ENCODE measurements around the gene JAG1. TPM values are rescaled to one million over a fixed set of nuclear protein-coding genes. Genes with fewer than 3 reads are reported as not detected.

The JAG1 gene
- polyA plus RNA-seq, 2 of the 4 experiments (the other 2 are of a cell fraction) = 80.9 to 90.0 TPM

DNA sequence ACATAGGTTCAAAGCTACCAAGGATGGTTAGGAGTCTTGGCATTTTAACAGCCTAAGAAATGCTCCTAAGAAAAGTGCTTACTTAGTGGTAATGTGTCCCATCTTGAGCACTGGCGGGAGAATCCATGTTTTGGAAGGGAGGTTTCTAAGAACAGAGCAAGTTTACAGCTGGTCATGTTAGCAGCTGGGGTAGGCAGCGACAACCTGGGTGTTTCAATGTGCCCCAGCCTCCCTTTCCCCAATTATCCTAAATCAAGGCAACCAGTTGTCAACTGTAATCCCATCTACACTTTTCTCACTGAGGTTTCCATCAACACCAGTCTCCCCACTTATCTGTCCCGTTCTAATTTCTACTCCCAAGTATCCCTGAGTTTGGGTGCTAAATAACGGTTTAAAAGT is 1.6 kb upstream of the JAG1 start:
- ChIA-PET POLR2A (interaction anchor here (0.7 to 6.1 kb wide), 10 partner anchors 11 to 599 kb away, joined by 3 to 79 read pairs (median 12); no protein-coding TSS in a partner anchor), CTCF (interaction anchor here (0.7 to 4.7 kb wide), 58 partner anchors 8 to 871 kb away, joined by 3 to 37 read pairs (median 5); no protein-coding TSS in a partner anchor)

DNA sequence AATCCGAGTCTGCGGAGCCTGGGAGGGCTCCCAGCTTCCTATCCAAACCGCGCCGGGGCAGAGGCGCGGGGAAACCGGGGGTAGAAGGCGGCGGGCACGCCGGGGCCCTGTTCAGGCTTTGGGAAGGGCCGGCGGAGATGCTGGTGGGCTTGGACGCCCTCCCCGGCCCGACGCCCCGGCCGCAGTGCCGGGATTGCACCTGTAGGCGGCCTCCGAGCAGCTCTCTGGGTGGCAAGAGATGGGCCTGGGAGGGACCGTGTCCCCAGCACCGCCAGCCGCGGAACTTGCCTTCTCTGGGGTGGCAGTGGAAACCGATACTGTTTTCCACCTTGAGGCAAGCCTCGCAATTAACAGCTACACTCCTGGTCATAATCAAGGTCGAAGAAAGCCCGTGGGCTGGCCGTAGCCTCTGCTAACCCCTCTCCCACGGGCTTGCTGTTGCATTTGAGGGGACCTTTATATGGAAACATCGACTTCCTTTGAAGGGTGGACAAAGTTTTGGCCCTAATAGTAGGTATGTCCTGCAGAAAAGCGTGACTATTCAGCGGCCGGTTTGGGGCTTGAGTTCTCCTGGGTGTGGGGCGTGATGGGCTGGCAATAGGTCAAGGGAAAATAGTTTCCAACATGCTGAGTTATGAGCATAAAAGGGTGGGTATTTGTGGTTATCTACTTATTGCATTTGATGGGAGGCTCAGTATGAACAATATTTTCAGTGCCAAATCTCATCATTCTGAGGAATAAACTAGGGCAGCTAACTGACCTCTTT is 1.1 kb upstream of the JAG1 start:
- ChIA-PET CTCF (interaction anchor here (0.7 to 4.7 kb wide), 90 partner anchors 9 to 1136 kb away, joined by 3 to 37 read pairs (median 4); no protein-coding TSS in a partner anchor), POLR2A (interaction anchor here (0.7 to 6.1 kb wide), 38 partner anchors 8 to 869 kb away, joined by 3 to 79 read pairs (median 6); partner anchors contain the start of genes MKKS and SLX4IP)
- ATAC-seq = peak; percentile 59 to 76
- H3K27ac ChIP-seq = peak overlapping the region; percentile 95 to 97
- H3K4me3 ChIP-seq = peak overlapping the region; percentile 92
- DNase-seq (ENCODE audit: low read depth in 1 of 2, low spot score in 1 of 2) = peak; percentile 89 to 97
- FAIRE-seq = no peak
- peaks cover 31% of the 10 kb centered on the region for H3K4me1 ChIP-seq
- WGBS (ENCODE audit: missing lambda C conversion rate) = 2% methylated on average over 33 of the region's 38 CpGs
- peak overlapping the region; percentile 91 for H3K4me2 ChIP-seq
- no peaks in the 10 kb centered on the region for H3K9me3 ChIP-seq
- TF ChIP-seq HOXA7 (CRISPR knock-in tag; IDR thresholded peaks at IDR 0.05) (no peak), HMGXB4 (CRISPR knock-in tag; IDR thresholded peaks at IDR 0.05; ENCODE audit: borderline replicate concordance) (peak; percentile 38; the same call in 1 of the 2 replicates), EHF (CRISPR knock-in tag; IDR thresholded peaks at IDR 0.05) (no peak), CHD4 (IDR thresholded peaks at IDR 0.05; ENCODE audit: borderline replicate concordance) (no peak; the same call in 1 of the 2 replicates), ESRRA (IDR thresholded peaks at IDR 0.05; ENCODE audit: borderline replicate concordance, low read length) (no peak), TFCP2L1 (CRISPR knock-in tag; IDR thresholded peaks at IDR 0.05) (peak; percentile 69), MYC (IDR thresholded peaks at IDR 0.05; ENCODE audit: borderline replicate concordance, low read length) (no peak; the same call in 1 of the 2 replicates), TP53 (CRISPR knock-in tag; IDR thresholded peaks at IDR 0.05) (0 out of 2 replicates have a peak, but pooled peaks have one; percentile 52), RFX5 (IDR thresholded peaks at IDR 0.05) (no peak), FOSL2 (IDR thresholded peaks at IDR 0.05) (no peak), FOSL2 (CRISPR knock-in tag; IDR thresholded peaks at IDR 0.05) (no peak), EP300 (IDR thresholded peaks at IDR 0.05) (no peak; a peak in 1 of 5 replicates), CBX8 (IDR thresholded peaks at IDR 0.05) (no peak), RNF2 (IDR thresholded peaks at IDR 0.05; ENCODE audit: borderline replicate concordance, low read depth) (no peak), ATOH8 (CRISPR knock-in tag; IDR thresholded peaks at IDR 0.05; ENCODE audit: low read depth) (no peak), KDM1A (IDR thresholded peaks at IDR 0.05; ENCODE audit: low read depth) (no peak), BHLHE40 (IDR thresholded peaks at IDR 0.05; ENCODE audit: low read depth, low read length) (no peak), HOXB13 (CRISPR knock-in tag; IDR thresholded peaks at IDR 0.05; ENCODE audit: low read depth) (no peak), SREBF2 (IDR thresholded peaks at IDR 0.05) (no peak), CHD2 (IDR thresholded peaks at IDR 0.05; ENCODE audit: low read length, partially characterized antibody) (no peak), SMC3 (IDR thresholded peaks at IDR 0.05) (peak; percentile 96), EHMT2 (IDR thresholded peaks at IDR 0.05; ENCODE audit: low read depth) (no peak)
- TF ChIP-seq, protein P1, sequence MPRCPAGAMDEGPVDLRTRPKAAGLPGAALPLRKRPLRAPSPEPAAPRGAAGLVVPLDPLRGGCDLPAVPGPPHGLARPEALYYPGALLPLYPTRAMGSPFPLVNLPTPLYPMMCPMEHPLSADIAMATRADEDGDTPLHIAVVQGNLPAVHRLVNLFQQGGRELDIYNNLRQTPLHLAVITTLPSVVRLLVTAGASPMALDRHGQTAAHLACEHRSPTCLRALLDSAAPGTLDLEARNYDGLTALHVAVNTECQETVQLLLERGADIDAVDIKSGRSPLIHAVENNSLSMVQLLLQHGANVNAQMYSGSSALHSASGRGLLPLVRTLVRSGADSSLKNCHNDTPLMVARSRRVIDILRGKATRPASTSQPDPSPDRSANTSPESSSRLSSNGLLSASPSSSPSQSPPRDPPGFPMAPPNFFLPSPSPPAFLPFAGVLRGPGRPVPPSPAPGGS (IDR thresholded peaks at IDR 0.05) = no peak
- TF ChIP-seq, protein P2, sequence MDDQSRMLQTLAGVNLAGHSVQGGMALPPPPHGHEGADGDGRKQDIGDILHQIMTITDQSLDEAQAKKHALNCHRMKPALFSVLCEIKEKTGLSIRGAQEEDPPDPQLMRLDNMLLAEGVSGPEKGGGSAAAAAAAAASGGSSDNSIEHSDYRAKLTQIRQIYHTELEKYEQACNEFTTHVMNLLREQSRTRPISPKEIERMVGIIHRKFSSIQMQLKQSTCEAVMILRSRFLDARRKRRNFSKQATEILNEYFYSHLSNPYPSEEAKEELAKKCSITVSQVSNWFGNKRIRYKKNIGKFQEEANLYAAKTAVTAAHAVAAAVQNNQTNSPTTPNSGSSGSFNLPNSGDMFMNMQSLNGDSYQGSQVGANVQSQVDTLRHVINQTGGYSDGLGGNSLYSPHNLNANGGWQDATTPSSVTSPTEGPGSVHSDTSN (IDR thresholded peaks at IDR 0.05) = 0 out of 2 replicates have a peak, but pooled peaks have one; percentile 46
- TF ChIP-seq, protein P3, sequence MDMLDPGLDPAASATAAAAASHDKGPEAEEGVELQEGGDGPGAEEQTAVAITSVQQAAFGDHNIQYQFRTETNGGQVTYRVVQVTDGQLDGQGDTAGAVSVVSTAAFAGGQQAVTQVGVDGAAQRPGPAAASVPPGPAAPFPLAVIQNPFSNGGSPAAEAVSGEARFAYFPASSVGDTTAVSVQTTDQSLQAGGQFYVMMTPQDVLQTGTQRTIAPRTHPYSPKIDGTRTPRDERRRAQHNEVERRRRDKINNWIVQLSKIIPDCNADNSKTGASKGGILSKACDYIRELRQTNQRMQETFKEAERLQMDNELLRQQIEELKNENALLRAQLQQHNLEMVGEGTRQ (IDR thresholded peaks at IDR 0.05) = no peak
- TF ChIP-seq, protein P4, sequence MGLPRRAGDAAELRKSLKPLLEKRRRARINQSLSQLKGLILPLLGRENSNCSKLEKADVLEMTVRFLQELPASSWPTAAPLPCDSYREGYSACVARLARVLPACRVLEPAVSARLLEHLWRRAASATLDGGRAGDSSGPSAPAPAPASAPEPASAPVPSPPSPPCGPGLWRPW (IDR thresholded peaks at IDR 0.05) = no peak
- TF ChIP-seq, protein P5, sequence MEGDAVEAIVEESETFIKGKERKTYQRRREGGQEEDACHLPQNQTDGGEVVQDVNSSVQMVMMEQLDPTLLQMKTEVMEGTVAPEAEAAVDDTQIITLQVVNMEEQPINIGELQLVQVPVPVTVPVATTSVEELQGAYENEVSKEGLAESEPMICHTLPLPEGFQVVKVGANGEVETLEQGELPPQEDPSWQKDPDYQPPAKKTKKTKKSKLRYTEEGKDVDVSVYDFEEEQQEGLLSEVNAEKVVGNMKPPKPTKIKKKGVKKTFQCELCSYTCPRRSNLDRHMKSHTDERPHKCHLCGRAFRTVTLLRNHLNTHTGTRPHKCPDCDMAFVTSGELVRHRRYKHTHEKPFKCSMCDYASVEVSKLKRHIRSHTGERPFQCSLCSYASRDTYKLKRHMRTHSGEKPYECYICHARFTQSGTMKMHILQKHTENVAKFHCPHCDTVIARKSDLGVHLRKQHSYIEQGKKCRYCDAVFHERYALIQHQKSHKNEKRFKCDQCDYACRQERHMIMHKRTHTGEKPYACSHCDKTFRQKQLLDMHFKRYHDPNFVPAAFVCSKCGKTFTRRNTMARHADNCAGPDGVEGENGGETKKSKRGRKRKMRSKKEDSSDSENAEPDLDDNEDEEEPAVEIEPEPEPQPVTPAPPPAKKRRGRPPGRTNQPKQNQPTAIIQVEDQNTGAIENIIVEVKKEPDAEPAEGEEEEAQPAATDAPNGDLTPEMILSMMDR (IDR thresholded peaks at IDR 0.05) = peak; percentile 87

More for the DNA sequence above, 1.6 kb upstream of the JAG1 start:
- Histone ChIP-seq H3K4me1 (peaks cover 28% of the 10 kb centered on the region), H3K27ac (peak overlapping the region; percentile 95 to 97), H3K4me2 (peak overlapping the region; percentile 91), H3K4me3 (peak overlapping the region; percentile 92), H3K9me3 (peaks cover 3% of the 10 kb centered on the region)
- no peak for TF ChIP-seq JUN (IDR thresholded peaks at IDR 0.05)
- peak; percentile 72 for TF ChIP-seq MAFK (IDR thresholded peaks at IDR 0.05; ENCODE audit: partially characterized antibody)
- DNase-seq (ENCODE audit: low read depth in 1 of 2, low spot score in 1 of 2) (no peak), ATAC-seq (no peak), FAIRE-seq (peak; percentile 28)
- 87% methylated on average over 4 of the region's 4 CpGs for WGBS (ENCODE audit: missing lambda C conversion rate)
